ENCODE data around the gene RGSL1.

RGSL1 gene

GRCh38 chr1:182450087-182450486 lies at the start of gene RGSL1:
RGSL1 (plus strand) TSS chr1:182450146; CDS start chr1:182450166, 20 bp downstream.
- DNase-seq = no peak

- no peak for DNase-seq
Observed at GRCh38 chr1:182400567-182400966, 49.4 kb upstream of the RGSL1 start, which contains the start of gene TEDDM1. TEDDM1 (minus strand) TSS chr1:182400667; CDS start chr1:182400485, 182 bp downstream.

GRCh38 chr1:182404781-182405180 lies 45.2 kb upstream of the RGSL1 start:
- DNase-seq = no peak

- DNase-seq = no peak
Observed at GRCh38 chr1:182405578-182405977, 44.4 kb upstream of the RGSL1 start.

- DNase-seq = no peak
Observed at GRCh38 chr1:182406012-182406411, 43.9 kb upstream of the RGSL1 start.

- DNase-seq = no peak
Observed at GRCh38 chr1:182407724-182408123, 42.2 kb upstream of the RGSL1 start.

- DNase-seq = no peak
Observed at GRCh38 chr1:182408435-182409075, 41.4 kb upstream of the RGSL1 start.

GRCh38 chr1:182410138-182410537 lies 39.8 kb upstream of the RGSL1 start:
- no peak for DNase-seq

- DNase-seq = no peak
Observed at GRCh38 chr1:182410620-182411273, 39.2 kb upstream of the RGSL1 start.

- DNase-seq = no peak
Observed at GRCh38 chr1:182413486-182413885, 36.5 kb upstream of the RGSL1 start.

GRCh38 chr1:182413969-182414368 lies 36.0 kb upstream of the RGSL1 start:
- no peak for DNase-seq

GRCh38 chr1:182415789-182416188 lies 34.2 kb upstream of the RGSL1 start:
- DNase-seq = no peak

- no peak for DNase-seq
Observed at GRCh38 chr1:182426442-182427430, 23.2 kb upstream of the RGSL1 start.

GRCh38 chr1:182428043-182428442 lies 21.9 kb upstream of the RGSL1 start:
- DNase-seq = no peak

GRCh38 chr1:182430263-182431068 lies 19.5 kb upstream of the RGSL1 start:
- no peak for DNase-seq

GRCh38 chr1:182431278-182431677 lies 18.7 kb upstream of the RGSL1 start:
- no peak for DNase-seq

GRCh38 chr1:182433580-182433979 lies 16.4 kb upstream of the RGSL1 start:
- DNase-seq = no peak

GRCh38 chr1:182438326-182438725 lies 11.6 kb upstream of the RGSL1 start:
- no peak for DNase-seq

- no peak for DNase-seq
Observed at GRCh38 chr1:182441719-182442118, 8.2 kb upstream of the RGSL1 start.

GRCh38 chr1:182442333-182442732 lies 7.6 kb upstream of the RGSL1 start:
- DNase-seq = no peak

GRCh38 chr1:182444497-182444896 lies 5.4 kb upstream of the RGSL1 start:
- DNase-seq = no peak

- DNase-seq = peak; percentile 11
Observed at GRCh38 chr1:182446033-182446669, 3.8 kb upstream of the RGSL1 start.

Data from midbrain (tissue), 1 donor.